Liver (tissue), 9 donors: Measurements from ENCODE around the gene RBM20. TPM values are rescaled to one million over a fixed set of nuclear protein-coding genes. Genes with fewer than 3 reads are reported as not detected.

Experiments
- DNase-seq: peaks from one replicate; pipeline ENCODE4 v3.0.0-alpha.2; 2017; ENCODE audit warnings: low spot score
- H3K27ac ChIP-seq, 2 donors: one replicate each; pipeline ENCODE4 v1.7.0; 2013; ENCODE audit warnings: inconsistent platforms in 2 of 2, low read length in 2 of 2, control low read depth in 1 of 2, low read depth in 1 of 2, mild to moderate bottlenecking in 1 of 2
- H3K27me3 ChIP-seq, 4 donors: one replicate each; pipeline versions ENCODE4 v1.6.1 to v1.7.0; 2013; ENCODE audit warnings: low read length in 3 of 4, inconsistent platforms in 1 of 4, mild to moderate bottlenecking in 1 of 4, moderate library complexity in 1 of 4; ENCODE audit not compliant: control insufficient read depth in 4 of 4, insufficient read depth in 4 of 4
- H3K36me3 ChIP-seq, 4 donors: one replicate each; pipeline versions ENCODE4 v1.6.1 to v1.7.0; 2013; ENCODE audit warnings: low read length in 3 of 4, mild to moderate bottlenecking in 3 of 4, low read depth in 1 of 4, moderate library complexity in 1 of 4; ENCODE audit not compliant: control insufficient read depth in 4 of 4, insufficient read depth in 3 of 4
- H3K4me1 ChIP-seq, 4 donors: one replicate each; pipeline versions ENCODE4 v1.6.1 to v1.7.0; 2013; ENCODE audit warnings: low read length in 3 of 4, mild to moderate bottlenecking in 3 of 4, moderate library complexity in 1 of 4; ENCODE audit not compliant: control insufficient read depth in 4 of 4, insufficient read depth in 4 of 4
- H3K4me3 ChIP-seq, 3 donors: one replicate each; pipeline versions ENCODE4 v1.6.1 to v1.7.0; 2013; ENCODE audit warnings: low read length in 3 of 3, control low read depth in 1 of 3, low read depth in 1 of 3, mild to moderate bottlenecking in 1 of 3
- H3K9ac ChIP-seq, 2 donors: one replicate each; pipeline ENCODE4 v1.7.0; 2013; ENCODE audit warnings: low read length in 2 of 2, mild to moderate bottlenecking in 2 of 2, moderate library complexity in 2 of 2, control low read depth in 1 of 2, low read depth in 1 of 2
- H3K9me3 ChIP-seq, 4 donors: one replicate each; pipeline versions ENCODE4 v1.6.1 to v1.7.0; 2013; ENCODE audit warnings: low read length in 3 of 4; ENCODE audit not compliant: control insufficient read depth in 4 of 4
- ATF3 ChIP-seq: IDR thresholded peaks from 2 replicates; pipeline ENCODE4 v1.6.1; 2016; ENCODE audit warnings: antibody characterized with exemption
- CTCF ChIP-seq: fragments of 150-350 bp; IDR thresholded peaks from 2 replicates; pipeline ENCODE4 v1.5.1; 2017; ENCODE audit warnings: improper control_type of control experiment, low read depth, low read length; ENCODE audit not compliant: missing input control
- FOXA2 ChIP-seq: IDR thresholded peaks from 2 replicates; pipeline ENCODE4 v1.6.1; 2016; ENCODE audit warnings: antibody characterized with exemption
- HNF4A ChIP-seq, 2 donors: conservative IDR thresholded peaks; 2 replicates each; pipeline ENCODE4 v1.6.1; 2016; ENCODE audit warnings: antibody characterized with exemption in 2 of 2, mild to moderate bottlenecking in 2 of 2
- MAX ChIP-seq: IDR thresholded peaks from 2 replicates; pipeline ENCODE4 v1.6.1; 2016; ENCODE audit warnings: antibody characterized with exemption
- NR2F2 ChIP-seq: IDR thresholded peaks from 2 replicates; pipeline ENCODE4 v1.6.1; 2016; ENCODE audit warnings: antibody characterized with exemption
- RAD21 ChIP-seq, 2 donors: IDR thresholded peaks; 2 replicates each; pipeline ENCODE4 v1.6.1; 2016; ENCODE audit warnings: antibody characterized with exemption in 2 of 2, mild to moderate bottlenecking in 2 of 2
- SP1 ChIP-seq: IDR thresholded peaks from 2 replicates; pipeline ENCODE4 v1.6.1; 2018; ENCODE audit warnings: antibody characterized with exemption, mild to moderate bottlenecking
- TAF1 ChIP-seq: conservative IDR thresholded peaks from 2 replicates; pipeline ENCODE4 v1.6.1; 2016; ENCODE audit warnings: antibody characterized with exemption, mild to moderate bottlenecking
- ZBTB33 ChIP-seq: IDR thresholded peaks from 2 replicates; pipeline ENCODE4 v1.6.1; 2016; ENCODE audit warnings: antibody characterized with exemption
- WGBS: extraction: QIAGEN DNeasy Blood & Tissue Kit; methylation state at CpG from one replicate; pipeline ENCODE4 v1.1.7; 2013; 5-methylcytosine and 5-hydroxymethylcytosine counted together
- polyA plus RNA-seq, 2 donors: library from polyadenylated mRNA; stranded (reverse) in 1 of 2; unstranded in 1 of 2; fragments of 200-250 nt in 1 of 2; fragments of >200 nt in 1 of 2; fragmentation: Nextera tagmentation in 1 of 2; extraction: Ambion mirVana in 1 of 2; gene quantifications; one replicate each; pipeline versions ENCODE4 v1.2.1 to v1.2.3, GENCODE V29; 2013 to 2015
- total RNA-seq, 2 donors: library from RNA; depleted of rRNA; stranded (reverse); fragments of >200 nt; gene quantifications; one replicate each; pipeline ENCODE4 v1.2.3, GENCODE V29; 2014
- donor health status: healthy.
- donor health status: healthy.
- donor health status: healthy.
- donor health status: healthy.
- donor health status: healthy.

Gene RBM20
- total and polyA plus RNA-seq, 4 donors = 0.03 to 0.08 (median 0.05) TPM; not detected in 1

- TF ChIP-seq ATF3 = no peak
- no peak for TF ChIP-seq ZBTB33
- Histone ChIP-seq H3K9ac (no peak overlapping the region), H3K27ac (no peak overlapping the region), H3K9me3 (no peaks in the 10 kb centered on the region), H3K27me3 (no peaks in the 10 kb centered on the region), H3K36me3 (no peaks in the 10 kb centered on the region), H3K4me1 (no peaks in the 10 kb centered on the region), H3K4me3 (no peak overlapping the region)
- no peak for DNase-seq
- WGBS = 89% methylated on average over 8 of the region's 8 CpGs
Measured at GRCh38 chr10:110786172-110786571, 142.0 kb downstream of the RBM20 start.

- Histone ChIP-seq H3K36me3 (no peaks in the 10 kb centered on the region), H3K9ac (no peak overlapping the region), H3K27me3 (no peaks in the 10 kb centered on the region), H3K27ac (no peak overlapping the region), H3K9me3 (no peaks in the 10 kb centered on the region), H3K4me3 (no peak overlapping the region), H3K4me1 (peaks cover under 1 to 16% (median 7%) of the 10 kb centered on the region in 4 donors)
- TF ChIP-seq NR2F2 = no peak
- no peak for TF ChIP-seq ZBTB33
- no peak for TF ChIP-seq MAX
- TF ChIP-seq RAD21 (IDR thresholded peaks at IDR 0.05) = no peak
- TF ChIP-seq ATF3 = no peak
- no peak for TF ChIP-seq FOXA2
- 92% methylated on average over 8 of the region's 8 CpGs for WGBS
- no peak for DNase-seq
Measured at GRCh38 chr10:110788620-110789385, 144.7 kb downstream of the RBM20 start.

- 94% methylated on average over 10 of the region's 10 CpGs for WGBS
- H3K27ac ChIP-seq = no peak overlapping the region
- no peak overlapping the region for H3K9ac ChIP-seq
- TF ChIP-seq SP1 = no peak
- no peak for TF ChIP-seq HNF4A (conservative IDR thresholded peaks at IDR 0.05)
- no peak for TF ChIP-seq TAF1
- TF ChIP-seq CTCF = no peak
- no peak for TF ChIP-seq MAX
- H3K36me3 ChIP-seq = no peaks in the 10 kb centered on the region
- no peaks in the 10 kb centered on the region for H3K9me3 ChIP-seq
- no peak overlapping the region for H3K4me3 ChIP-seq
- peaks cover 2 to 17% (median 9%) of the 10 kb centered on the region in 4 donors for H3K4me1 ChIP-seq
- H3K27me3 ChIP-seq = no peaks in the 10 kb centered on the region
- no peak for DNase-seq
Measured at GRCh38 chr10:110789604-110790433, 145.7 kb downstream of the RBM20 start.
